Measurements from ENCODE around the gene MIER1. TPM values are rescaled to one million over a fixed set of nuclear protein-coding genes. Genes with fewer than 3 reads are reported as not detected.

MIER1 gene
- total and polyA plus RNA-seq, 8 donors, result 30.9 to 38.5 (median 34.8) TPM

- Histone ChIP-seq H3K4me3 (peak overlapping the region; percentile 2 to 15), H3K9me3 (no peaks in the 10 kb centered on the region), H3K4me1 (peaks cover 0 to 30% of the 10 kb centered on the region in 2 donors), H3K27ac (peak overlapping the region; percentile 51 to 58), H3K36me3 (peaks cover 0 to 86% of the 10 kb centered on the region in 2 donors), H3K27me3 (no peaks in the 10 kb centered on the region)
- intact Hi-C loops (cut with DNase I), result no loop called here
- ATAC-seq, result peak; percentile 61
- DNase-seq, result peak in 2 of 4 donors; percentile 6 to 38
- TF ChIP-seq CTCF (IDR thresholded peaks at IDR 0.05), result no peak
Observed at GRCh38 chr1:66981679-66982078, 56.9 kb downstream of the MIER1 start.

- ATAC-seq (peak; percentile 42), DNase-seq (peak in 1 of 4 donors; percentile 21)
- H3K4me1 ChIP-seq, result peaks cover 0 to 30% of the 10 kb centered on the region in 2 donors
- no peaks in the 10 kb centered on the region for H3K9me3 ChIP-seq
- no peaks in the 10 kb centered on the region for H3K27me3 ChIP-seq
- intact Hi-C loops (cut with DNase I), result no loop called here
- no peak overlapping the region for H3K4me3 ChIP-seq
- no peak for TF ChIP-seq CTCF (IDR thresholded peaks at IDR 0.05)
- H3K27ac ChIP-seq, result peak overlapping the region; percentile 5 to 58
- H3K36me3 ChIP-seq, result peaks cover 0 to 86% of the 10 kb centered on the region in 2 donors
Observed at GRCh38 chr1:66982561-66983260, 57.9 kb downstream of the MIER1 start.

GRCh38 chr1:66984491-66984890 lies 59.7 kb downstream of the MIER1 start:
- Histone ChIP-seq H3K4me1 (peaks cover 0 to 30% of the 10 kb centered on the region in 2 donors), H3K27ac (no peak overlapping the region), H3K4me3 (no peak overlapping the region), H3K36me3 (peaks cover 0 to 85% of the 10 kb centered on the region in 2 donors), H3K9me3 (no peaks in the 10 kb centered on the region), H3K27me3 (no peaks in the 10 kb centered on the region)
- intact Hi-C loops (cut with DNase I), result no loop called here
- DNase-seq, result no peak
- no peak for TF ChIP-seq CTCF (IDR thresholded peaks at IDR 0.05)
- peak; percentile 32 for ATAC-seq

GRCh38 chr1:66985835-66986234 lies 61.0 kb downstream of the MIER1 start:
- H3K9me3 ChIP-seq, result no peaks in the 10 kb centered on the region
- intact Hi-C loops (cut with DNase I), result no loop called here

More at GRCh38 chr1:66985835-66986234, 61.0 kb downstream of the MIER1 start:
- DNase-seq (no peak), ATAC-seq (no peak)
- Histone ChIP-seq H3K4me1 (peaks cover 0 to 23% of the 10 kb centered on the region in 2 donors), H3K36me3 (peaks cover 0 to 89% of the 10 kb centered on the region in 2 donors), H3K27ac (no peak overlapping the region), H3K27me3 (no peaks in the 10 kb centered on the region), H3K4me3 (no peak overlapping the region)
- TF ChIP-seq CTCF (IDR thresholded peaks at IDR 0.05), result no peak
